KMS-11 (cell line): ENCODE data around the gene DOC2B.

ENCODE experiments used
- H2AFZ ChIP-seq: fragments of 200-600 bp; sonication (generic); 2 replicates; pipeline ENCODE4 v1.6.1; 2016; ENCODE audit warnings: antibody characterized with exemption, mixed run types, low read depth
- H3K27ac ChIP-seq: fragments of 200-600 bp; sonication (generic); 2 replicates; pipeline ENCODE4 v1.6.1; 2016; ENCODE audit warnings: mild to moderate bottlenecking, mixed run types
- H3K27me3 ChIP-seq: fragments of 200-600 bp; sonication (generic); 2 replicates; pipeline ENCODE4 v1.6.1; 2017; ENCODE audit warnings: mild to moderate bottlenecking, low read depth, mixed run types, moderate library complexity; ENCODE audit not compliant: insufficient read depth
- H3K36me3 ChIP-seq: fragments of 200-600 bp; sonication (generic); 2 replicates; pipeline ENCODE4 v1.6.1; 2017; ENCODE audit warnings: mild to moderate bottlenecking, mixed run types; ENCODE audit not compliant: insufficient read depth
- H3K4me1 ChIP-seq: fragments of 200-600 bp; sonication (generic); 2 replicates; pipeline ENCODE4 v1.6.1; 2016; ENCODE audit warnings: mild to moderate bottlenecking, low read depth, mixed run types; ENCODE audit not compliant: poor library complexity, severe bottlenecking
- H3K4me2 ChIP-seq: fragments of 200-600 bp; sonication (generic); 2 replicates; pipeline ENCODE4 v1.7.0; 2016; ENCODE audit warnings: mild to moderate bottlenecking, mixed run types
- H3K4me3 ChIP-seq: fragments of 200-600 bp; sonication (generic); IDR thresholded peaks from 2 replicates; pipeline ENCODE4 v1.6.1; 2017; ENCODE audit warnings: low read depth, low read length, mixed read lengths; ENCODE audit not compliant: insufficient read depth
- H3K79me2 ChIP-seq: fragments of 200-600 bp; sonication (generic); 2 replicates; pipeline ENCODE4 v1.6.1; 2016; ENCODE audit warnings: low read depth, mixed run types; ENCODE audit not compliant: insufficient read depth
- H3K9ac ChIP-seq: fragments of 200-600 bp; sonication (generic); 2 replicates; pipeline ENCODE4 v1.6.1; 2016; ENCODE audit warnings: mild to moderate bottlenecking, mixed run types
- H4K20me1 ChIP-seq: fragments of 200-600 bp; sonication (generic); 2 replicates; pipeline ENCODE4 v1.6.1; 2016; ENCODE audit warnings: mild to moderate bottlenecking, mixed run types; ENCODE audit not compliant: insufficient read depth
- CTCF ChIP-seq: fragments of 200-600 bp; sonication (generic); conservative IDR thresholded peaks from 2 replicates; pipeline ENCODE4 v1.6.1; 2017; ENCODE audit warnings: low read depth, mild to moderate bottlenecking, antibody characterized with exemption, low read length, moderate library complexity, mixed read lengths

Gene DOC2B

GRCh38 chr17:148757-149156 lies 32.7 kb downstream of the DOC2B start:
- H3K36me3 ChIP-seq = no peaks in the 10 kb centered on the region
- no peaks in the 10 kb centered on the region for H4K20me1 ChIP-seq
- no peaks in the 10 kb centered on the region for H3K4me1 ChIP-seq
- H3K4me3 ChIP-seq = no peak overlapping the region
- no peak overlapping the region for H3K9ac ChIP-seq
- H3K27ac ChIP-seq = no peak overlapping the region
- H3K27me3 ChIP-seq = peaks cover 10% of the 10 kb centered on the region; the same call in 1 of the 2 replicates
- H2AFZ ChIP-seq = no peak overlapping the region
- no peaks in the 10 kb centered on the region for H3K79me2 ChIP-seq
- no peak for TF ChIP-seq CTCF
- no peak overlapping the region for H3K4me2 ChIP-seq

- Histone ChIP-seq H3K4me2 (no peak overlapping the region), H3K9ac (no peak overlapping the region), H3K27me3 (peaks cover 13% of the 10 kb centered on the region; the same call in 1 of the 2 replicates), H3K4me3 (no peak overlapping the region), H3K36me3 (no peaks in the 10 kb centered on the region), H4K20me1 (no peaks in the 10 kb centered on the region), H2AFZ (no peak overlapping the region), H3K4me1 (peaks cover 4% of the 10 kb centered on the region), H3K27ac (no peak overlapping the region), H3K79me2 (no peaks in the 10 kb centered on the region)
- TF ChIP-seq CTCF = no peak
These were observed 33.4 kb downstream of the DOC2B start for GRCh38 chr17:147796-148740.

DNA sequence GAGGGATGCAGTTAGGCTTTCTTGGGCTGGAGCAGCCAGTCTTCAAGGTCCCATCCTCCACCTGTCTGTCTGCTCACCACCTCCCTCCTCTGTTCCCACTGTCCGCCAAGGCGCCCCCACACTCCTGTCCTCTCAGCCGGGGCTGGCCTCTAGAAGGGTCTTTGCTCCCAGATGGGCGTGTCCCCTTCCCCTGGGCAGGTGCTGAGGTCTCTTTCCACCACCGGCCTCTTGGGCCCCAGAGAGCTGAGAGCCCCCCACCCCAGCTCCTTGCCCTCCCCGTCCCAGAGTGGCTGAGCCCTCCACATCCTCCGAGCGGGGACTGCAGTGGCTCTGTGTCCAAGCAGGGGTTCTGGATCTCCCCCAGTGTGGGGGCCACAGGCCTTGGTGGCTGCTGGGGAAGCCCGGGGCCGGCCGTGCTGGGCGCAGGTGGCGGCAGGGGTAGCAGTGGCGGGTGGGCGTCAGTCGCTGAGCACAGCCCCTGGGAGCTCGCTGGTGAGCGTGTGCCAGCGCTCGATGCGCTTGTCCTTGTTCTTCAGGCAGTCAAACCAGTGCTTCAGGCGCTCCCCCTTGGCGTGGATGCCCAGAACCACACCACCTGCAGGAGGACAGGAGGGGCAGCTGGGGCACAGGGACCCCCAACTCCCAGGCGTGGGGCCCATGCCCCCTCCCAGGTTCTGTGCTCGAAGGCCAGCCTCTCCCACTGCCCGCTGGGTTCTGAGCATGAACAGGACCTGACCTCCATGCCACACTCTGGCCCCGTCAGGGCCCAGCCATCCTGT lies 34.3 kb downstream of the DOC2B start:
- Histone ChIP-seq H4K20me1 (no peaks in the 10 kb centered on the region), H3K4me1 (peaks cover 4% of the 10 kb centered on the region), H3K4me2 (no peak overlapping the region), H3K27me3 (peaks cover 11% of the 10 kb centered on the region; the same call in 1 of the 2 replicates), H3K9ac (no peak overlapping the region), H3K27ac (no peak overlapping the region), H3K79me2 (no peaks in the 10 kb centered on the region), H3K4me3 (no peak overlapping the region), H3K36me3 (no peaks in the 10 kb centered on the region), H2AFZ (no peak overlapping the region)
- no peak for TF ChIP-seq CTCF

DNA sequence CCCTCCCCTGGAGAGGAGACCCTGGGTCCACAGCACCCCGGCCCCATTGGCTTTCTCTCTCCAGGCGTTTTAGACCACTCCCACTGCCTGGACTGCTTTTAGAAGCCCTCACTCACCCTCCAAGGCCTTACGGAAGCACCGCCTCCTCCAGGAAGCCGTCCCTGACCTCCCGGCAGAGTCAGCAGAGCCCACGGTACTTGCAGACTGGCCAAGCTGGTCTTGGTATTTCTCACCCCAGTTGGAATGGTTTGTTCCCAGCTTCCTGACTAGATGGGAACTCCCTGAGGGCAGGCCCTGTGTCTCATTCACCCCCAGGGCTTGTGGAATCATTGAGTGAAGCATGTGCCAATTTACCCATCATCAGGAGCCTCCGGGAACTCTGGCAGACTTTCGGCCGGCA lies 34.9 kb downstream of the DOC2B start:
- H3K4me3 ChIP-seq = no peak overlapping the region
- H3K9ac ChIP-seq = no peak overlapping the region
- H3K79me2 ChIP-seq = no peaks in the 10 kb centered on the region
- H3K4me2 ChIP-seq = no peak overlapping the region
- no peak overlapping the region for H3K27ac ChIP-seq
- H4K20me1 ChIP-seq = no peaks in the 10 kb centered on the region
- no peak overlapping the region for H2AFZ ChIP-seq
- H3K36me3 ChIP-seq = no peaks in the 10 kb centered on the region
- peaks cover 11% of the 10 kb centered on the region; the same call in 1 of the 2 replicates for H3K27me3 ChIP-seq
- peaks cover 4% of the 10 kb centered on the region for H3K4me1 ChIP-seq
- no peak for TF ChIP-seq CTCF
